Small intestine (tissue), 7 donors: ENCODE results near the gene S100A8. TPM values are rescaled to one million over a fixed set of nuclear protein-coding genes. Genes with fewer than 3 reads are reported as not detected.

Source experiments
- DNase-seq, 2 donors: peaks; one replicate each; pipeline versions ENCODE4 v3.0.0 to v3.0.0-alpha.2; 2013
- FAIRE-seq: peaks from 2 replicates; lab custom pipeline; 2012; peaks lifted over from hg19 to GRCh38; lab: Jason Lieb, UNC
- H3K27ac ChIP-seq, 3 donors: one replicate each; pipeline ENCODE4 v1.5.1; 2013; ENCODE audit warnings: low read length in 2 of 3, mild to moderate bottlenecking in 2 of 3, control low read depth in 1 of 3, inconsistent platforms in 1 of 3, low read depth in 1 of 3, moderate library complexity in 1 of 3
- H3K27me3 ChIP-seq, 3 donors: one replicate each; pipeline ENCODE4 v1.6.1; 2013; ENCODE audit warnings: low read length in 3 of 3, inconsistent platforms in 1 of 3; ENCODE audit not compliant: control insufficient read depth in 3 of 3, insufficient read depth in 3 of 3
- H3K36me3 ChIP-seq, 3 donors: one replicate each; pipeline ENCODE4 v1.6.1; 2013; ENCODE audit warnings: low read length in 3 of 3, inconsistent platforms in 1 of 3, low read depth in 1 of 3, mild to moderate bottlenecking in 1 of 3, moderate library complexity in 1 of 3; ENCODE audit not compliant: control insufficient read depth in 3 of 3, insufficient read depth in 2 of 3
- H3K4me1 ChIP-seq, 3 donors: one replicate each; pipeline ENCODE4 v1.6.1; 2013; ENCODE audit warnings: low read length in 2 of 3, inconsistent platforms in 1 of 3, low read depth in 1 of 3, mild to moderate bottlenecking in 1 of 3, moderate library complexity in 1 of 3; ENCODE audit not compliant: control insufficient read depth in 3 of 3, insufficient read depth in 2 of 3
- H3K4me3 ChIP-seq, 3 donors: one replicate each; pipeline ENCODE4 v1.5.1; 2013; ENCODE audit warnings: low read length in 3 of 3, control low read depth in 1 of 3, inconsistent platforms in 1 of 3, low read depth in 1 of 3, mild to moderate bottlenecking in 1 of 3, moderate library complexity in 1 of 3
- H3K9me3 ChIP-seq, 2 donors: one replicate each; pipeline ENCODE4 v1.6.1; 2013; ENCODE audit warnings: low read depth in 1 of 2, low read length in 1 of 2; ENCODE audit not compliant: control insufficient read depth in 2 of 2, insufficient read depth in 1 of 2
- WGBS, 3 donors: extraction: QIAGEN DNeasy Blood & Tissue Kit; methylation state at CpG; one replicate each; pipeline ENCODE4 v1.1.7; 2013; 5-methylcytosine and 5-hydroxymethylcytosine counted together
- polyA plus RNA-seq, 4 donors: library from polyadenylated mRNA; stranded (reverse) in 3 of 4; unstranded in 1 of 4; fragments of 200-250 nt in 3 of 4; fragments of 120-200 nt in 1 of 4; gene quantifications; one replicate each; pipeline versions ENCODE4 v1.2.1 to v1.2.3, GENCODE V29; 2013
- donor health status: healthy with polysubstance abuse.
- donor health status: control.
- donor health status: control.
- donor health status: Bipolar disorder and iron deficiency.
- donor health status: healthy.

Gene S100A8
- polyA plus RNA-seq, 4 donors: 10.2 to 208 (median 86.3) TPM

DNA sequence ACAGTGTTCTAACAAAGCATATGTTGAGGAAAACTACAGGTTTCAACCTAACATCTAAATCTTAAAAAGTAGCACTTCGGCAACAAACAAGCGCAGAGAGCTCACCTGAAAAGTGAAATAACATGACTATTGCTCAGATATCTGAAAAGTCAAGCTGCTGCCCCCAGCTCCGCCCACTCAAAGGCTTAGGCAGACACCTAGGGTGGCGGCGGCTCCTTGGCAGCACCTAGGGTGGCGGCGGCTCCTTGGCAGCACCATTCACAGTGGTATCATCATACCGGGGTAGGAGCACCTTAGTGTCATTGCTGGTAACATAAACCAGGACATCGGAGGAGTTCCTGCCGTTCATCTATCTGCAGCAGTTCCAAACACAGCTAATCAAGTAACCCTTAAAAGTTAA, 11.3 kb downstream of the S100A8 start:
- Histone ChIP-seq H3K27ac (no peak overlapping the region), H3K4me1 (peaks cover 0 to 15% (median 0%) of the 10 kb centered on the region in 3 donors), H3K36me3 (no peaks in the 10 kb centered on the region), H3K9me3 (no peaks in the 10 kb centered on the region), H3K4me3 (no peak overlapping the region), H3K27me3 (no peaks in the 10 kb centered on the region)
- WGBS, 3 donors: 81 to 88% (median 85%) methylated on average over 10 of the region's 10 CpGs
- no peak for FAIRE-seq
- DNase-seq: no peak

DNA sequence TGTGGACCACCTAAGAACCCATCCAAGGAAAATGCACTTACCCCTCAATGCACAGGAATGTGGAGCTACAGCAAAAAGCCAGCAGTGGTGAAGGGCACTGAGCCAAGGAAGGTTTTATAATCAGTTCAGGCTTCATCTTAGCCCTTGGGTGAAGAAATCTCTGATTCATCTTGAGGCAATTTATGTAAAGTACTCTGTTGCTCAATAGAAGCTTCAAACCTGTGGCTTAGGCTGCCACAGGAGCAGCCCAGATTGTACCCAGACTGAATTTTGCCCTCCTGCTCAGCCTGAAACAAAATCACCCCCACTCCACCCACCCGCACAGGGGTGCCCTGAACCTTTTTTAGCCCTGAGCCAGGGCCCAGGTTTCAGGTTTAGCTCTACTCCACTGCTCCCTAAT, 15.4 kb downstream of the S100A8 start, which contains the start of gene S100A12:
Gene S100A12 (minus strand): TSS at position 111 of the 400 bp plus-strand sequence. CDS start 1,029 bp downstream, outside the sequence.
- WGBS, 3 donors: 67 to 83% (median 75%) methylated on average over 1 of the region's 1 CpG
- H3K4me1 ChIP-seq: peaks cover 0 to 43% (median 0%) of the 10 kb centered on the region in 3 donors
- H3K27ac ChIP-seq: peak within 1 kb of the TSS in 1 of 3 donors; percentile 50
- H3K36me3 ChIP-seq: no peaks in the 10 kb centered on the region
- DNase-seq (peak in 1 of 2 donors; percentile 79), FAIRE-seq (no peak)
- H3K9me3 ChIP-seq: no peaks in the 10 kb centered on the region
- H3K4me3 ChIP-seq: no peak within 1 kb of the TSS
- no peaks in the 10 kb centered on the region for H3K27me3 ChIP-seq

DNA sequence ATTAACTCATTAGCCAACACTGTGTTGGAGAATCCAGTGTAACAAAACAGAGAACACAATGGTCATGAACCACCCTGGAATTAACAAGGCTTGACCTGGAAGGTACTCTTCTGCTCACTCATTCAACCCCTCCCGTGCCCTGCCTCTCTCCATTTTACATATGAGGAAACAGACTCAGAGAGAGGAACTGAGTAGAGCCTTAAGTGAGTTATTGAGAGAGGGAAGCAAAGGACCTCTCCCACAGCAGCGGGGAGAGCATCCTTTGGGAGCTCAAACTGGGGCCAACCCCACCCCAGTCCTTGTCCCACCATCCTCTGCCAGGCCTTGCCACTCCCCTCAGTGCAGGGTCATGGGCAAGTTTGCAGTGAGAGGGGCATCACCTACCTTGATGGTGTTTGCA, 16.8 kb downstream of the S100A8 start:
- peaks cover 0 to 57% (median 0%) of the 10 kb centered on the region in 3 donors for H3K4me1 ChIP-seq
- H3K27me3 ChIP-seq: no peaks in the 10 kb centered on the region
- H3K9me3 ChIP-seq: no peaks in the 10 kb centered on the region
- H3K27ac ChIP-seq: no peak overlapping the region
- 69 to 73% (median 71%) methylated on average over 2 of the region's 2 CpGs for WGBS, 3 donors
- no peaks in the 10 kb centered on the region for H3K36me3 ChIP-seq
- DNase-seq (no peak), FAIRE-seq (no peak)
- no peak overlapping the region for H3K4me3 ChIP-seq

DNA sequence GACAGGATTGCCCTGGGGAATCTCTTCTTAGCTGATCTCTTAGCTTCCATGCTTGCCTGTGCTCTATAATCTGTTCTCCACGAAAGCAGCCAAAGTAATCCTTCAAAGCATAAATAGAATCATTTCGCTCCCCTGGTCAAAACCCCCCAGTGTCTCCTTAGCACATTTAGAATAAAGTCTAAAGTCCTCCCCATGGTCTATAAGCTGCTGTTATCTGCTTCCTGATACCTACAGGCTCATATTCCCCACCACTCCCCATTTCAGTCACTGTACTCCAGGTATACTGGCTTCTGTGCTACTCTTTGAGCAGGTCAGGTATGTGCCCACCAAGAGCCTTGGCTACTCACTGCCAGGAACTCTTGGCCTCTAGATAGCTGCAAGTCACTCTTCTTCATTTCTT, 18.3 kb downstream of the S100A8 start:
- DNase-seq: peak in 1 of 2 donors; percentile 66
- no peak for FAIRE-seq
- Histone ChIP-seq H3K27ac (peak overlapping the region in 1 of 3 donors; percentile 43), H3K36me3 (no peaks in the 10 kb centered on the region), H3K4me1 (peaks cover 0 to 67% (median 0%) of the 10 kb centered on the region in 3 donors), H3K9me3 (no peaks in the 10 kb centered on the region), H3K4me3 (no peak overlapping the region), H3K27me3 (peaks cover 0 to 2% (median 0%) of the 10 kb centered on the region in 3 donors)
- WGBS, 3 donors: 53 to 68% (median 63%) methylated on average over 2 of the region's 2 CpGs

- 90 to 100% (median 100%) methylated on average over 1 of the region's 1 CpG for WGBS, 3 donors
- H3K27ac ChIP-seq: no peak overlapping the region
Measured at GRCh38 chr1:153371231-153371630, 19.6 kb downstream of the S100A8 start.

GRCh38 chr1:153370146-153370545, 20.7 kb downstream of the S100A8 start:
- 43 to 59% (median 52%) methylated on average over 3 of the region's 3 CpGs for WGBS, 3 donors
- Histone ChIP-seq H3K4me1 (peaks cover 0 to 60% (median 0%) of the 10 kb centered on the region in 3 donors), H3K36me3 (no peaks in the 10 kb centered on the region), H3K27ac (peak overlapping the region in 1 of 3 donors; percentile 56), H3K9me3 (no peaks in the 10 kb centered on the region), H3K4me3 (no peak overlapping the region), H3K27me3 (peaks cover 0 to 2% (median 0%) of the 10 kb centered on the region in 3 donors)
- DNase-seq (peak in 1 of 2 donors; percentile 62), FAIRE-seq (no peak)

More at GRCh38 chr1:153371231-153371630, 19.6 kb downstream of the S100A8 start:
- H3K9me3 ChIP-seq: no peaks in the 10 kb centered on the region
- no peak overlapping the region for H3K4me3 ChIP-seq
- peaks cover 0 to 2% (median 0%) of the 10 kb centered on the region in 3 donors for H3K27me3 ChIP-seq
- H3K4me1 ChIP-seq: peaks cover 0 to 62% (median 0%) of the 10 kb centered on the region in 3 donors
- no peak for FAIRE-seq
- no peak for DNase-seq
- no peaks in the 10 kb centered on the region for H3K36me3 ChIP-seq

DNA sequence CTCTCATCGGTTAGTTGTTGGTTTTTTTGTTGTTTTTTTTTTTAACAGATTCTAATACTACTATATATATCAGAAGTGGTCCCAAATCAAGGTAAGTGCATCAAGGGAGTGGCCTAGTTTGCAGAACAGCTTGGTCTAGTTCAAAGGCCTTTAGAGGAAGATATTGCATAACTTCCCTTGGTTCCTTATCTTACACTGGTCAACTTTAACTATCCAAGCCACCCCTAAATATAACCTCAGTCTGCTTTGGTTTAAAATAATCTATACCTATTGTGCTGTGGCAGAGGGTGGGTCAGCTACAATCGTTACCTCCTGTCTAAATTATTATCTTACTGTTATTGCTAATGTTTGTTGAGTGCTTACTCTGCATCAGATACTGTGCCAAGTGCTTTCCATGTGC, 22.4 kb downstream of the S100A8 start:
- Histone ChIP-seq H3K27me3 (peaks cover 0 to 2% (median 0%) of the 10 kb centered on the region in 3 donors), H3K9me3 (no peaks in the 10 kb centered on the region), H3K36me3 (no peaks in the 10 kb centered on the region), H3K27ac (no peak overlapping the region), H3K4me1 (peaks cover 0 to 65% (median 0%) of the 10 kb centered on the region in 3 donors), H3K4me3 (no peak overlapping the region)
- FAIRE-seq: no peak
- DNase-seq: peak in 1 of 2 donors; percentile 50
- WGBS, 3 donors: 29 to 53% (median 34%) methylated on average over 2 of the region's 2 CpGs

DNA sequence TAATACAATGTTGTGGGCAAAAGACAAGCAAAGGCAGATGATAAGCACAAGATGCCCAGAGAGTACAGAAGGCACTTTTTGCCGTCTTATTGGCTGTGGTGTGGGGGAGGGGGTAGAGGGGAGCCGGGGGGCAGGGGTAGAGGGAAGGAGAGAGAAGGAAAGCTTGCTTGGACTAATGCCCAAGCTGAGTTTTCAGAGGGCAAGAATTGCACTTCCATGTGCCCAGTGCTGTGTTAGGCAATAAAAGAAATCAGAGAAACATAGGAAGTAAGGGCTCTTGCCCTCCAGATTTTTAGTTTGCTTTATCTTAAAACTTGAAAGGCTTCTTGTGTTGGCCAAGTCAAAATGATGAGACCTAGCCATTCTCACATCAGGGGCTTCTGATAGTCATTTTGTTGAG, 23.8 kb downstream of the S100A8 start:
- H3K27me3 ChIP-seq: peaks cover 0 to 2% (median 0%) of the 10 kb centered on the region in 3 donors
- FAIRE-seq (no peak), DNase-seq (no peak)
- 53 to 84% (median 71%) methylated on average over 2 of the region's 2 CpGs for WGBS, 3 donors
- H3K27ac ChIP-seq: no peak overlapping the region
- H3K9me3 ChIP-seq: no peaks in the 10 kb centered on the region
- peaks cover 0 to 72% (median 0%) of the 10 kb centered on the region in 3 donors for H3K4me1 ChIP-seq
- H3K4me3 ChIP-seq: no peak overlapping the region
- no peaks in the 10 kb centered on the region for H3K36me3 ChIP-seq
